CD4-positive, alpha-beta T cell treated with Interleukin-6 at 100 ng/mL for 8 hours (primary cell): Measurements from ENCODE around the gene MXRA7.
"Not testable (repeated sequence)": the region's sequence is repeated elsewhere in the genome, so short reads cannot be mapped to it uniquely, and the experiment has no call there.

Experiments used
- DNase-seq: peaks from one replicate; pipeline ENCODE4 v3.0.0-alpha.2; 2020; ENCODE audit warnings: mixed read lengths, low spot score

MXRA7 gene

GRCh38 chr17:76735586-76736348 lies 25.0 kb upstream of the MXRA7 start:
- DNase-seq, result no peak

- no peak for DNase-seq
Observed at GRCh38 chr17:76735006-76735405, 24.2 kb upstream of the MXRA7 start.

GRCh38 chr17:76734080-76734840 lies 23.5 kb upstream of the MXRA7 start:
- DNase-seq, result peak; percentile 36

- no peak for DNase-seq
Observed at GRCh38 chr17:76733618-76733957, 22.8 kb upstream of the MXRA7 start.

GRCh38 chr17:76732734-76733617 lies 22.2 kb upstream of the MXRA7 start:
- DNase-seq, result no peak

- not testable (repeated sequence) for DNase-seq
Observed at GRCh38 chr17:76731800-76732733, 21.3 kb upstream of the MXRA7 start.

GRCh38 chr17:76727745-76728456 lies 17.1 kb upstream of the MXRA7 start:
- no peak for DNase-seq

- peak; percentile 76 for DNase-seq
Observed at GRCh38 chr17:76726776-76727718, 16.3 kb upstream of the MXRA7 start, which contains the start of gene METTL23. Gene METTL23, plus strand, starts transcription at chr17:76726839. Its CDS starts 2,872 bp downstream, at chr17:76729711.

- DNase-seq, result peak; percentile 98
Observed at GRCh38 chr17:76726231-76726775, 15.5 kb upstream of the MXRA7 start, which contains the start of gene JMJD6. Gene JMJD6, minus strand, starts transcription at chr17:76726606. Its CDS starts 131 bp downstream, at chr17:76726475.

GRCh38 chr17:76725580-76726230 lies 14.9 kb upstream of the MXRA7 start:
- DNase-seq, result peak; percentile 59

GRCh38 chr17:76723812-76724211 lies 13.0 kb upstream of the MXRA7 start:
- DNase-seq, result no peak

- not testable (repeated sequence) for DNase-seq
Observed at GRCh38 chr17:76722977-76723376, 12.2 kb upstream of the MXRA7 start.

GRCh38 chr17:76722279-76722678 lies 11.5 kb upstream of the MXRA7 start:
- DNase-seq, result no peak

- DNase-seq, result no peak
Observed at GRCh38 chr17:76721463-76721862, 10.7 kb upstream of the MXRA7 start.

GRCh38 chr17:76720941-76721340 lies 10.2 kb upstream of the MXRA7 start:
- no peak for DNase-seq

GRCh38 chr17:76720211-76720610 lies 9.4 kb upstream of the MXRA7 start:
- DNase-seq, result no peak

GRCh38 chr17:76718516-76718915 lies 7.8 kb upstream of the MXRA7 start:
- DNase-seq, result no peak

- no peak for DNase-seq
Observed at GRCh38 chr17:76716839-76717215, 6.1 kb upstream of the MXRA7 start.
